HepG2 (cell line): ENCODE results near the gene PTGES3. TPM values are rescaled to one million over a fixed set of nuclear protein-coding genes. Genes with fewer than 3 reads are reported as not detected.
A peak's percentile ranks its signal among the peaks of the same experiment; 100 is the strongest.

Source experiments
- ATF2 ChIP-seq: sonication (generic); formaldehyde crosslinking; IDR thresholded peaks from 2 replicates; pipeline ENCODE4 v1.4.0; 2020; ENCODE audit warnings: missing genetic modification reagents
- CSRNP2 ChIP-seq: sonication (generic); formaldehyde crosslinking; conservative IDR thresholded peaks from 2 replicates; pipeline ENCODE4 v1.8.0; 2022; ENCODE audit warnings: low read depth, missing genetic modification reagents
- DDIT3 ChIP-seq: sonication (generic); formaldehyde crosslinking; IDR thresholded peaks from 2 replicates; pipeline ENCODE4 v1.4.0; 2020; ENCODE audit warnings: mild to moderate bottlenecking, missing genetic modification reagents
- GTF3A ChIP-seq: sonication (generic); formaldehyde crosslinking; conservative IDR thresholded peaks from 2 replicates; pipeline ENCODE4 v1.4.0; 2020; ENCODE audit warnings: mild to moderate bottlenecking, missing genetic modification reagents
- HNF1A ChIP-seq, 2 experiments: sonication (generic) in 1 of 2; formaldehyde crosslinking in 1 of 2; IDR thresholded peaks; 2 replicates each; pipeline versions ENCODE4 v1.4.0 to v1.6.1; 2016 to 2020; ENCODE audit warnings: borderline replicate concordance in 1 of 2, low read depth in 1 of 2, mild to moderate bottlenecking in 1 of 2, missing genetic modification reagents in 1 of 2
- MBD4 ChIP-seq: IDR thresholded peaks from 2 replicates; pipeline ENCODE4 v1.6.1; 2012; ENCODE audit warnings: low read length, inconsistent platforms, borderline replicate concordance
- MEIS2 ChIP-seq: sonication (generic); formaldehyde crosslinking; IDR thresholded peaks from 2 replicates; pipeline ENCODE4 v1.9.0; 2021; ENCODE audit warnings: mild to moderate bottlenecking, missing genetic modification reagents
- MTF2 ChIP-seq: sonication (generic); formaldehyde crosslinking; IDR thresholded peaks from 2 replicates; pipeline ENCODE4 v1.5.0; 2020; ENCODE audit warnings: missing genetic modification reagents, borderline replicate concordance
- PLSCR1 ChIP-seq: sonication (generic); formaldehyde crosslinking; IDR thresholded peaks from 2 replicates; pipeline ENCODE4 v1.5.0; 2020; ENCODE audit warnings: missing genetic modification reagents, mild to moderate bottlenecking, borderline replicate concordance
- PPARG ChIP-seq: conservative IDR thresholded peaks from 2 replicates; pipeline ENCODE4 v1.6.1; 2016; ENCODE audit warnings: missing biosample characterization, missing genetic modification reagents
- RNF2 ChIP-seq: fragments of 450-650 bp; conservative IDR thresholded peaks from 2 replicates; pipeline ENCODE4 v1.6.1; 2016; ENCODE audit warnings: low read depth
- SAP130 ChIP-seq: IDR thresholded peaks from 2 replicates; pipeline ENCODE4 v1.6.1; 2016; ENCODE audit warnings: low read depth
- TEAD3 ChIP-seq: optimal IDR thresholded peaks from 2 replicates; pipeline ENCODE3; 2016; ENCODE audit warnings: borderline replicate concordance
- ZBTB2 ChIP-seq: sonication (generic); formaldehyde crosslinking; IDR thresholded peaks from 2 replicates; pipeline ENCODE4 v1.8.0; 2022; ENCODE audit warnings: low read depth, missing genetic modification reagents
- ZNF12 ChIP-seq: sonication (generic); formaldehyde crosslinking; IDR thresholded peaks from 2 replicates; pipeline ENCODE4 v1.5.0; 2020; ENCODE audit warnings: missing genetic modification reagents
- ZNF597 ChIP-seq: sonication (generic); formaldehyde crosslinking; IDR thresholded peaks from 2 replicates; pipeline ENCODE4 v1.5.0; 2020; ENCODE audit warnings: missing genetic modification reagents
- ZNF672 ChIP-seq: sonication (generic); formaldehyde crosslinking; IDR thresholded peaks from 2 replicates; pipeline ENCODE4 v1.8.1; 2022; ENCODE audit warnings: missing genetic modification reagents
- ZNF792 ChIP-seq: IDR thresholded peaks from 2 replicates; pipeline ENCODE4 v1.6.1; 2016
- polyA plus RNA-seq, 8 experiments: library from polyadenylated mRNA; depleted of rRNA in 3 of 8; stranded (reverse) in 7 of 8; unstranded in 1 of 8; fragments of >200 nt; fragmentation: Illumina TruSeq in 4 of 8; extraction: Trizol in 4 of 8; gene quantifications; 2 replicates each; pipeline versions ENCODE4 v1.2.1 to v1.2.3, GENCODE V29; 2011 to 2016; ENCODE audit warnings: low read depth in 4 of 8, missing spikeins in 1 of 8, mixed read lengths in 1 of 8; ENCODE audit not compliant: insufficient read depth in 1 of 8
- total RNA-seq, 5 experiments: library from RNA; depleted of rRNA; stranded (reverse); fragments of >200 nt; fragmentation: Illumina TruSeq; extraction: Trizol; gene quantifications; 2 replicates each; pipeline ENCODE4 v1.2.3, GENCODE V29; 2016; ENCODE audit warnings: low read depth in 1 of 5

PTGES3 gene
- total and polyA plus RNA-seq, 2 of the 13 experiments (the other 11 are each of a cell fraction or from before 2014, with no cell fraction given) = 54.4 to 159 TPM

GRCh38 chr12:56688129-56688845 lies at the start of gene PTGES3 (continued):
- TF ChIP-seq DDIT3 (no peak), ZNF792 (CRISPR knock-in tag) (peak; percentile 79; the same call in 1 of the 2 replicates), GTF3A (CRISPR knock-in tag) (no peak), ATF2 (CRISPR knock-in tag) (no peak; the same call in none of the 2 replicates), PLSCR1 (CRISPR knock-in tag) (no peak; the same call in 1 of the 2 replicates), ZBTB2 (CRISPR knock-in tag) (peak; percentile 88), ZNF12 (CRISPR knock-in tag) (no peak), PPARG (CRISPR knock-in tag) (no peak; the same call in 1 of the 2 replicates), MTF2 (CRISPR knock-in tag) (0 out of 2 replicates have a peak, but pooled peaks have one; percentile 35), HNF1A (IDR thresholded peaks at IDR 0.05; ENCODE audit: low read depth) (no peak), HNF1A (CRISPR knock-in tag; IDR thresholded peaks at IDR 0.05; ENCODE audit: borderline replicate concordance) (peak; percentile 58; the same call in 1 of the 2 replicates), ZNF597 (CRISPR knock-in tag) (no peak), MBD4 (no peak), MEIS2 (CRISPR knock-in tag) (peak; percentile 75; the same call in 1 of the 2 replicates), CSRNP2 (CRISPR knock-in tag) (no peak), TEAD3 (CRISPR knock-in tag) (peak; percentile 73), RNF2 (0 out of 2 replicates have a peak, but pooled peaks have one; percentile 47), SAP130 (CRISPR knock-in tag) (peak; percentile 91), ZNF672 (no peak)
